Breast epithelium (tissue), 4 donors: ENCODE data around the gene ZSCAN26. TPM values are rescaled to one million over a fixed set of nuclear protein-coding genes. Genes with fewer than 3 reads are reported as not detected.
A peak's percentile ranks its signal among the peaks of the same experiment; 100 is the strongest.

Source experiments
- DNase-seq, 2 donors: peaks; one replicate each; pipeline ENCODE4 v3.0.0-alpha.2; 2019; ENCODE audit warnings: low spot score in 2 of 2
- H3K27ac ChIP-seq, 2 donors: fragments of 200-600 bp; sonication (generic) in 1 of 2; one replicate each; pipeline ENCODE4 v1.5.1; 2016 to 2019; ENCODE audit warnings: mild to moderate bottlenecking in 1 of 2
- H3K27me3 ChIP-seq, 2 donors: fragments of 200-600 bp; sonication (generic) in 1 of 2; one replicate each; pipeline versions ENCODE4 v1.5.1 to v1.6.0; 2017 to 2019; ENCODE audit warnings: control low read depth in 1 of 2, mild to moderate bottlenecking in 1 of 2
- H3K36me3 ChIP-seq: fragments of 200-600 bp; one replicate; pipeline ENCODE4 v1.5.1; 2019
- H3K4me1 ChIP-seq, 2 donors: fragments of 200-600 bp; sonication (generic); one replicate each; pipeline ENCODE4 v1.5.1; 2016 to 2019; ENCODE audit warnings: control low read depth in 1 of 2
- H3K4me3 ChIP-seq, 3 donors: fragments of 200-600 bp; sonication (generic); 1 replicate in 2 of 3; 2 replicates in 1 of 3; pipeline ENCODE4 v1.5.1; 2016 to 2019; ENCODE audit warnings: mild to moderate bottlenecking in 3 of 3, moderate library complexity in 2 of 3
- H3K9me3 ChIP-seq, 2 donors: fragments of 200-600 bp; sonication (generic) in 1 of 2; one replicate each; pipeline ENCODE4 v1.5.1; 2016 to 2019; ENCODE audit warnings: control low read depth in 1 of 2
- CTCF ChIP-seq, 3 donors: fragments of 450-650 bp; IDR thresholded peaks; one replicate each; pipeline ENCODE4 v1.5.1; 2016 to 2017; ENCODE audit warnings: antibody characterized with exemption in 3 of 3, mild to moderate bottlenecking in 3 of 3, moderate library complexity in 3 of 3
- POLR2A ChIP-seq: fragments of 450-650 bp; IDR thresholded peaks from one replicate; pipeline ENCODE4 v1.6.1; 2016; ENCODE audit warnings: antibody characterized with exemption, mild to moderate bottlenecking, moderate library complexity
- POLR2AphosphoS5 ChIP-seq, 3 donors: sonication (generic); formaldehyde crosslinking; IDR thresholded peaks; one replicate each; pipeline ENCODE4 v1.6.1; 2017; ENCODE audit warnings: antibody characterized with exemption in 3 of 3
- intact Hi-C: fragments of 100-400 bp; cut with DNase I; formaldehyde crosslinking; loops from one replicate; pipeline ENCODE4 v1.15.1; 2023; ENCODE audit warnings: low total_unique reads
- total RNA-seq, 3 donors: library from RNA; depleted of rRNA; stranded (reverse); fragments of >200 nt; gene quantifications; one replicate each; pipeline ENCODE4 v1.1.0, GENCODE V29; 2016

Gene ZSCAN26
- total RNA-seq: 10 to 100 TPM; 13.8 to 31.1 (median 25.8) TPM

DNA sequence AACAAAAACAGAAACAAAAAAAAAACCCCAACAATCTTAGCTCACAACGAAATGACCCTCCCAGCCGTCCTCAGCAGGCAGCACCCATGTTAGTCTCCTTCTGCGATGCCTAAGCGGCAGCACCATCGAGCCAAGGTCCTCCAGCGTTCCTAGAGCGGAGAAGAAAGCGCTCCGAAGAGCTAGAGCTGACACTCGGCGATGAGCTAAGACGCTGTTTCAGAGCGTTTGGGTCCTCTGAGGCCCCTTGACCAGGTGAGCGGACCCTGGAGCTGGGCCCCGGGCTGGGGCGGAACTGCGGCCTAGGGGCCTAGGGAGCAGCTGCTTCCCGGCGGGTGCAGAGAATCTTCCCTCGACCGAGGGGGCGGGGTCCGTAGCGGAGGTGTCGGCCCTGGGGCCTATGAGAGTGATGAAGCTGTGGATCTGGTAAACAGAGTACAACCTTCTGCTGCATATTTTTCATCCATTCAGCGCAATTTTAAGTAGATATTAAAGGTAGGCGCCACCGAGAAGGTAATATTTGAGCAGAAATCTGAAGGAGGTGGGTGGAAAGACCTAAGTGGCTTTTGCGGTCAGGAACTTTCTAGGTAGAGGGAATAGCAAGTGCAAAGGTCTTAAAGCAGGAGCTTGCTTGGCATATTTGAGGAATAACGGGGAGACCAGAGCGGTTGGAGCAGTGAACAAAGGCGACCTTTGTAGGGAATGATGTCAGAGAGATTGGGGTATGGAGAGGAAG is at the start of gene ZSCAN26:
Gene ZSCAN26 (plus strand): TSS at position 182 of the 733 bp plus-strand sequence. CDS start 4,777 bp downstream, outside the sequence.
- DNase-seq: peak; percentile 54 to 72
- Histone ChIP-seq H3K9me3 (no peaks in the 10 kb centered on the region), H3K27me3 (no peaks in the 10 kb centered on the region), H3K4me1 (peaks cover 0 to 9% of the 10 kb centered on the region in 2 donors), H3K36me3 (no peaks in the 10 kb centered on the region), H3K4me3 (peak within 1 kb of the TSS; percentile 74 to 90 (median 75)), H3K27ac (peak within 1 kb of the TSS; percentile 91 to 96)
- intact Hi-C loops: no loop called here
- TF ChIP-seq POLR2AphosphoS5 (IDR thresholded peaks at IDR 0.05) (peak; percentile 48 to 90 (median 72)), POLR2A (no peak), CTCF (IDR thresholded peaks at IDR 0.05) (no peak)

GRCh38 chr6:28217890-28218289 is 49.1 kb upstream of the ZSCAN26 start:
- Histone ChIP-seq H3K9me3 (no peaks in the 10 kb centered on the region), H3K4me3 (no peak overlapping the region), H3K36me3 (no peaks in the 10 kb centered on the region), H3K4me1 (no peaks in the 10 kb centered on the region), H3K27ac (no peak overlapping the region), H3K27me3 (peaks cover 0 to 39% of the 10 kb centered on the region in 2 donors)
- TF ChIP-seq CTCF (IDR thresholded peaks at IDR 0.05) (no peak), POLR2AphosphoS5 (IDR thresholded peaks at IDR 0.05) (no peak), POLR2A (no peak)
- DNase-seq: no peak
- intact Hi-C loops: no loop called here

DNA sequence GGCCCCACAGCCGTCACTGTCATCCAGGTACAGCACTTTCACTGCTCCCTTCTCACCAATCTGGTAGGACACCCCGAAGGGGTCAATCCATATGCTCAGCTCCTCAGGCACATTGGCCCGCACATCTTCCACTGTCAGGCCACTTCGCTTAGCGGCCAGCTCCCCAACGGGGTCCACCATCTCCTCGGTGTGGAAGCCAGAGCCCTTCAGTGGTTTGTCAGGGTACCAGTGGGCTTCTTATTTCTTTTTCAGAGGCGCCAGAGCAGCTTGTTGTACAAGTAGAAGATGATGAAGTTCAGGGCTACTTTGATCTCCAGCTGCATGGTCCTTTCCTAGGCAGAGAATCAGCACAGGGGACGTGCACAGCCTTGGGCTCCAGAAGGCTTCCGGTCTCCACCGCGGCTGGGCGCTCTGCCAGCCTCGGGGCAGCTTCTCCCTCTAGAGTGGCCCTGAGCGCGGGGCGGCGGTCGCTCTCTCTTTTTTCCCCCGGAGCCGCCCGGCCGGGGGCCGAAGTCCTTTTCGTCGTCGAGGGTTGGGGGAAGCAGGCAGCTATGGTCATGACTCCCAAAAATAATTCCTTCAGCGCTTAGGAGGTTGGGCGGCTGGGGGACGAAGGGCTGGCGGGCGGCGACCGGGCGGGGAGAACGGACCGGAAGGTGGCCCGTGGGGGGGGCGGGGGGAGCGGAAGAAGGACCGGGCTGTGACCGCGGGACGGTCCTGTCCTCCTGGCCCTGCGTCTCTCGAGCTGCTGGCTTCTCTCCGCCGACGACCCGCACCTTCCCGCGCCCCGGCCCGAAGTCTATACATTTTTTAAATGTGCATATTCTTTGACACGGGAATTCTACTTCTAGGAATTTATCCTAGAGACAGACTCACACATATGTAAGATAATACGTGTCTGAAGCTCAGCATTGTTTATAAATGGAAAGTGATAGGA is 48.4 kb upstream of the ZSCAN26 start:
- peak in 1 of 2 donors; percentile 73 for DNase-seq
- peaks cover 0 to 35% of the 10 kb centered on the region in 2 donors for H3K27me3 ChIP-seq
- peak overlapping the region; percentile 34 to 75 for H3K27ac ChIP-seq
- H3K4me3 ChIP-seq: peak overlapping the region; percentile 59 to 73 (median 69)
- no peaks in the 10 kb centered on the region for H3K4me1 ChIP-seq
- H3K9me3 ChIP-seq: no peaks in the 10 kb centered on the region
- TF ChIP-seq POLR2A (no peak), CTCF (IDR thresholded peaks at IDR 0.05) (no peak), POLR2AphosphoS5 (IDR thresholded peaks at IDR 0.05) (no peak)
- no peaks in the 10 kb centered on the region for H3K36me3 ChIP-seq
- intact Hi-C loops: no loop called here

- Histone ChIP-seq H3K27ac (no peak overlapping the region), H3K36me3 (no peaks in the 10 kb centered on the region), H3K9me3 (no peaks in the 10 kb centered on the region), H3K27me3 (peaks cover 0 to 18% of the 10 kb centered on the region in 2 donors), H3K4me1 (no peaks in the 10 kb centered on the region), H3K4me3 (no peak overlapping the region)
- no peak for DNase-seq
- intact Hi-C loops: no loop called here
- no peak for TF ChIP-seq POLR2AphosphoS5 (IDR thresholded peaks at IDR 0.05)
- no peak for TF ChIP-seq POLR2A
- no peak for TF ChIP-seq CTCF (IDR thresholded peaks at IDR 0.05)
Observed at GRCh38 chr6:28220257-28221133, 46.4 kb upstream of the ZSCAN26 start.
